ENCODE measurements around the gene TUBB6. TPM values are rescaled to one million over a fixed set of nuclear protein-coding genes. Genes with fewer than 3 reads are reported as not detected.

TUBB6 gene
- total and polyA plus RNA-seq, 10 of the 15 experiments (the other 5 are each of a cell fraction or from before 2014, with no cell fraction given) = 27.4 to 262 (median 82.5) TPM

DNA sequence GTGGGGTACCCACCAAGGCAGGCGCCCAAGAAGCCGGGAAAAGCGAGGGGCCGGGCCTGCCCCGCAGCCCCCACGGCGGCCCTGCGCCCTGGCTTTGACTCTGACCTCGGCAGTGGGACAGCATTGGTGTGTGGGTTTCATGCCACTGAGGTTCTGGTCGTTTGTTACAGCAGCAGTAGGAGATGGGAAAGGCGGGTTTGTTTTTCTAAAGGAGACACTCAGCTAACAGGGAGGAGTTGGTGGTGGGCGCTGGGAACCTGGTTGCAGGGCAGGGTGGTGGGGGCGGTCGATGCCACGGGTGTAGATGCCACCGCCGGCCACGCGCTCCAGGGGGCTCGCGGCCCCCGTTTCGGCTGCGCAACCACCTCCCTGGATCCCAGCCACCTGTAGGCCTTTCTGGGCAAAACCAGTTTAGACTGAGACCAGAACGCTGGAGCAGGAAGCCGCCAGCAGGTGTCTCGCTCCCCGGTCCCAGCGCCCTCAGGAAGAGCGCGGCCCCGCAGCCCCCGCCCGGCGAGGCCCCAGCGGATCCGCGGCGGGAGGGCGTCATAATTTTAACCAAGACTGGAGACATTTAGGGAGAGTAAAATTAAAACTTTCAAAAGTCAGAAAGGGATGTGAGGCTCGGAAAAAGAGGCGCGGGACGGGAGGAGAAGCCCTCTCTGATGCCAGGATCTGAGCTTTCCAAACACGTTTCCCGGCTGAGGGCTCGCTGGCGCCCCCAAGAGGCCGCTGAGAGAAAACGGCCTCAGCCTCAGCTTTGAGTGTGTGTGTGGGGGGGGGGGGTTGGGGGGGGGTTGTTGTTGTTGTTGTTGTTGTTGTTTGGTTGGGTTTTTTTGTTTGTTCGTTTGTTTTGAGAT lies 36.4 kb upstream of the TUBB6 start:
- Histone ChIP-seq H3K4me1 (ENCODE audit: control insufficient read depth, insufficient read depth, low read length) (no peaks in the 10 kb centered on the region), H4K20me1 (ENCODE audit: control insufficient read depth, insufficient read depth) (no peaks in the 10 kb centered on the region), H3K4me2 (ENCODE audit: control insufficient read depth, insufficient read depth) (peak overlapping the region; percentile 83), H3K9ac (ENCODE audit: control insufficient read depth, insufficient read depth, low read length) (no peak overlapping the region), H3K27me3 (replicated peaks in 1 of 2; ENCODE audit: control insufficient read depth in 2 of 2, insufficient read depth in 2 of 2, low read length in 1 of 2) (no peaks in the 10 kb centered on the region; a peak in 1 of 4 replicates), H3K9me3 (replicated peaks; ENCODE audit: control insufficient read depth, insufficient read depth, low read length) (no peaks in the 10 kb centered on the region), H2AFZ (ENCODE audit: control insufficient read depth, low read depth, low read length) (peak overlapping the region; percentile 65), H3K27ac (ENCODE audit: control insufficient read depth, insufficient read depth) (no peak overlapping the region), H3K36me3 (ENCODE audit: control insufficient read depth in 2 of 2, insufficient read depth in 2 of 2, low read length in 1 of 2) (no peaks in the 10 kb centered on the region), H3K79me2 (ENCODE audit: control insufficient read depth, insufficient read depth, low read length) (no peaks in the 10 kb centered on the region), H3K4me3 (peak overlapping the region; percentile 55; the same call in 1 of the 2 replicates)
- intact Hi-C loops (cut with micrococcal nuclease; ENCODE audit: unreplicated experiment) = no loop called here
- ChIA-PET RAD21 (ENCODE audit: unreplicated experiment) (interaction anchor here (0.6 kb wide), 1 partner anchor 219 kb away, joined by 3 read pairs; no protein-coding TSS in a partner anchor), SMC1A (ENCODE audit: uncharacterized antibody, unreplicated experiment) (interaction anchor here (1.0 to 1.1 kb wide), 2 partner anchors 56 to 202 kb away, joined by 3 read pairs; no protein-coding TSS in a partner anchor), POLR2A (interaction anchor here (0.5 to 1.0 kb wide), 2 partner anchors 12 to 39 kb away, joined by 3 to 6 read pairs; no protein-coding TSS in a partner anchor), CTCF (interaction anchor here (0.7 to 3.0 kb wide), 14 partner anchors 9 to 791 kb away, joined by 3 to 19 read pairs (median 4); partner anchors contain the start of gene AFG3L2)
- peak; percentile 96 for ATAC-seq
- TF ChIP-seq RB1 (IDR thresholded peaks at IDR 0.05; ENCODE audit: borderline replicate concordance) = peak; percentile 36; the same call in 1 of the 2 replicates
- no peak for TF ChIP-seq EED (IDR thresholded peaks at IDR 0.05; ENCODE audit: low read depth)
- TF ChIP-seq TCF3 (IDR thresholded peaks at IDR 0.05; ENCODE audit: borderline replicate concordance, insufficient read depth, low read depth, low read length) = 0 out of 2 replicates have a peak, but pooled peaks have one; percentile 10
- peak; percentile 40 to 48; a peak in 2 of 4 replicates for TF ChIP-seq IKZF2 (IDR thresholded peaks at IDR 0.05)
- no peak for TF ChIP-seq BRCA1 (IDR thresholded peaks at IDR 0.05; ENCODE audit: low read depth, low read length)
- TF ChIP-seq, protein P1, sequence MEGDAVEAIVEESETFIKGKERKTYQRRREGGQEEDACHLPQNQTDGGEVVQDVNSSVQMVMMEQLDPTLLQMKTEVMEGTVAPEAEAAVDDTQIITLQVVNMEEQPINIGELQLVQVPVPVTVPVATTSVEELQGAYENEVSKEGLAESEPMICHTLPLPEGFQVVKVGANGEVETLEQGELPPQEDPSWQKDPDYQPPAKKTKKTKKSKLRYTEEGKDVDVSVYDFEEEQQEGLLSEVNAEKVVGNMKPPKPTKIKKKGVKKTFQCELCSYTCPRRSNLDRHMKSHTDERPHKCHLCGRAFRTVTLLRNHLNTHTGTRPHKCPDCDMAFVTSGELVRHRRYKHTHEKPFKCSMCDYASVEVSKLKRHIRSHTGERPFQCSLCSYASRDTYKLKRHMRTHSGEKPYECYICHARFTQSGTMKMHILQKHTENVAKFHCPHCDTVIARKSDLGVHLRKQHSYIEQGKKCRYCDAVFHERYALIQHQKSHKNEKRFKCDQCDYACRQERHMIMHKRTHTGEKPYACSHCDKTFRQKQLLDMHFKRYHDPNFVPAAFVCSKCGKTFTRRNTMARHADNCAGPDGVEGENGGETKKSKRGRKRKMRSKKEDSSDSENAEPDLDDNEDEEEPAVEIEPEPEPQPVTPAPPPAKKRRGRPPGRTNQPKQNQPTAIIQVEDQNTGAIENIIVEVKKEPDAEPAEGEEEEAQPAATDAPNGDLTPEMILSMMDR (IDR thresholded peaks at IDR 0.05 in 2 of 3, conservative IDR thresholded peaks at IDR 0.05 in 1 of 3; ENCODE audit: control insufficient read depth in 2 of 3, extremely low read depth in 1 of 3, insufficient read depth in 1 of 3, low read depth in 3 of 3, low read length in 3 of 3) = peak; percentile 48 to 67 (median 59)
- 0 out of 2 replicates have a peak, but pooled peaks have one; percentile 3 for TF ChIP-seq BCL11A (IDR thresholded peaks at IDR 0.05; ENCODE audit: low read depth, low read length)
- peak; percentile 34; the same call in 1 of the 2 replicates for TF ChIP-seq RAD21 (IDR thresholded peaks at IDR 0.05; ENCODE audit: insufficient read depth, low read depth, low read length)
- no peak for TF ChIP-seq CHD1 (IDR thresholded peaks at IDR 0.05; ENCODE audit: low read depth, low read length)
- TF ChIP-seq SRF (IDR thresholded peaks at IDR 0.05; ENCODE audit: low read depth in 2 of 2, low read length in 2 of 2) = no peak
- TF ChIP-seq IKZF1 (conservative IDR thresholded peaks at IDR 0.05) = peak; percentile 64
- peak; percentile 30 for TF ChIP-seq SMC3 (IDR thresholded peaks at IDR 0.05; ENCODE audit: borderline replicate concordance, low read length)
- BruUV-seq (replicated peaks) = no TSS peak
- FAIRE-seq = peak; percentile 69
- 24% methylated on average over 51 of the region's 51 CpGs for WGBS (ENCODE audit: insufficient coverage, insufficient replicate concordance, low lambda C conversion rate, missing lambda C conversion rate)
- peak; percentile 13 for DNase-seq (ENCODE audit: low read depth, low spot score)
- in situ Hi-C loops (cut with MboI) = no loop called here
